GM12878 (cell line): ENCODE data around the gene COMMD7. TPM values are rescaled to one million over a fixed set of nuclear protein-coding genes. Genes with fewer than 3 reads are reported as not detected.

Source experiments
- ATAC-seq: fragments of 200-7000 bp; cut with Tn5 transposase; 3 replicates; pipeline ENCODE4 v1.9.1; 2020; ENCODE audit warnings: mild to moderate bottlenecking, moderate library complexity
- BruUV-seq: library from RNA; stranded (reverse); fragments of 400-500 nt; replicated peaks from 2 replicates; lab custom pipeline; 2021; lab: Mats Ljungman, UMichigan
- CTCF ChIA-PET: fragments of 300-600 bp; sonication (Branson Sonifier 250); formaldehyde crosslinking; extraction: SDS; loops from one replicate; lab custom pipeline; 2021; ENCODE audit warnings: inconsistent platforms; lab: Yijun Ruan, JAX
- POLR2A ChIA-PET: fragments of 350-600 bp; formaldehyde crosslinking; extraction: SDS; loops from one replicate; lab custom pipeline; 2021; ENCODE audit warnings: inconsistent platforms; lab: Charles Lee
- RAD21 ChIA-PET: fragments of 300-600 bp; sonication (Branson Sonifier 250); formaldehyde crosslinking; loops from one replicate; lab custom pipeline; 2023; ENCODE audit warnings: antibody characterized with exemption; ENCODE audit not compliant: unreplicated experiment; lab: Charles Lee
- SMC1A ChIA-PET: fragments of 300-600 bp; sonication (Branson Sonifier 250); formaldehyde crosslinking; loops from one replicate; lab custom pipeline; 2023; ENCODE audit not compliant: unreplicated experiment, uncharacterized antibody; lab: Charles Lee
- DNase-seq: peaks from one replicate; pipeline ENCODE4 v3.0.0-alpha.2; 2011; ENCODE audit warnings: low read depth, low spot score
- FAIRE-seq: peaks from 3 replicates; lab custom pipeline; 2011; peaks lifted over from hg19 to GRCh38; lab: Jason Lieb, UNC
- H2AFZ ChIP-seq: 2 replicates; pipeline ENCODE4 v1.6.0; 2011; ENCODE audit warnings: low read depth, low read length, control low read depth; ENCODE audit not compliant: control insufficient read depth
- H3K27ac ChIP-seq: 2 replicates; pipeline ENCODE4 v1.5.1; 2011; ENCODE audit warnings: control low read depth; ENCODE audit not compliant: control insufficient read depth, insufficient read depth
- H3K27me3 ChIP-seq, 2 experiments: replicated peaks in 1 of 2; 2 replicates each; pipeline versions ENCODE4 v1.6.0 to v1.6.1; 2011; ENCODE audit warnings: low read length in 1 of 2; ENCODE audit not compliant: control insufficient read depth in 2 of 2, insufficient read depth in 2 of 2
- H3K36me3 ChIP-seq, 2 experiments: 2 replicates each; pipeline ENCODE4 v1.5.1; 2011; ENCODE audit warnings: low read length in 1 of 2; ENCODE audit not compliant: control insufficient read depth in 2 of 2, insufficient read depth in 2 of 2
- H3K4me1 ChIP-seq: 2 replicates; pipeline ENCODE4 v1.6.1; 2011; ENCODE audit warnings: mild to moderate bottlenecking, low read length, moderate library complexity, mixed read lengths; ENCODE audit not compliant: control insufficient read depth, insufficient read depth
- H3K4me2 ChIP-seq: 2 replicates; pipeline ENCODE4 v1.6.0; 2011; ENCODE audit warnings: control low read depth; ENCODE audit not compliant: control insufficient read depth, insufficient read depth
- H3K4me3 ChIP-seq: fragments of 200-600 bp; sonication (generic); 2 replicates; pipeline ENCODE4 v1.5.1; 2016
- H3K79me2 ChIP-seq: 2 replicates; pipeline ENCODE4 v1.6.0; 2011; ENCODE audit warnings: low read length; ENCODE audit not compliant: control insufficient read depth, insufficient read depth
- H3K9ac ChIP-seq: 2 replicates; pipeline ENCODE4 v1.8.0; 2011; ENCODE audit warnings: low read length, control low read depth, mixed read lengths; ENCODE audit not compliant: control insufficient read depth, insufficient read depth
- H3K9me3 ChIP-seq: replicated peaks from 3 replicates; pipeline ENCODE4 v1.5.1; 2011; ENCODE audit warnings: mild to moderate bottlenecking, low read length; ENCODE audit not compliant: control insufficient read depth, insufficient read depth
- H4K20me1 ChIP-seq: 2 replicates; pipeline ENCODE4 v1.6.0; 2011; ENCODE audit not compliant: control insufficient read depth, insufficient read depth
- CBFB ChIP-seq: IDR thresholded peaks from 2 replicates; pipeline ENCODE4 v1.6.1; 2016; ENCODE audit warnings: antibody characterized with exemption, low read depth
- MTA3 ChIP-seq: IDR thresholded peaks from 2 replicates; pipeline ENCODE4 v1.6.1; 2012; ENCODE audit warnings: low read length, inconsistent platforms, borderline replicate concordance
- NFYA ChIP-seq: IDR thresholded peaks from 2 replicates; pipeline ENCODE4 v1.6.1; 2011; ENCODE audit warnings: low read depth, mild to moderate bottlenecking, low read length, improper control_type of control experiment, borderline replicate concordance
- RUNX3 ChIP-seq: IDR thresholded peaks from 2 replicates; pipeline ENCODE4 v1.6.1; 2012; ENCODE audit warnings: low read length, inconsistent platforms
- SMARCA5 ChIP-seq: fragments of 450-650 bp; IDR thresholded peaks from 2 replicates; pipeline ENCODE4 v1.6.1; 2017; ENCODE audit warnings: mild to moderate bottlenecking
- ZNF274 ChIP-seq: IDR thresholded peaks from one replicate; pipeline ENCODE4 v1.8.0; 2011; ENCODE audit not compliant: insufficient read length, insufficient read depth
- WGBS: methylation state at CpG from one replicate; pipeline ENCODE4 v1.1.6; 2016; ENCODE audit warnings: low lambda C conversion rate; ENCODE audit not compliant: insufficient replicate concordance, insufficient coverage; ENCODE audit errors: missing lambda C conversion rate; 5-methylcytosine and 5-hydroxymethylcytosine counted together
- in situ Hi-C: fragments of 300-500 bp; cut with MboI; formaldehyde crosslinking; loops from 9 replicates; pipeline ENCODE4 v1.14.3; 2018; ENCODE audit warnings: mixed read lengths
- intact Hi-C: fragments of 100-400 bp; cut with micrococcal nuclease; formaldehyde crosslinking; loops from one replicate; pipeline ENCODE4 v1.14.2; 2022; ENCODE audit not compliant: unreplicated experiment
- polyA plus RNA-seq, 11 experiments: library from polyadenylated mRNA; depleted of rRNA in 4 of 11; unstranded in 6 of 11; stranded (reverse) in 5 of 11; fragments of >200 nt; fragmentation: Nextera tagmentation in 4 of 11; fragmentation: Illumina TruSeq in 1 of 11; extraction: Ambion mirVana in 4 of 11; extraction: Trizol in 1 of 11; gene quantifications; 1 replicate in 1 of 11; 2 replicates in 10 of 11; pipeline versions ENCODE4 v1.2.1 to v1.2.3, GENCODE V29; 2011 to 2016; ENCODE audit warnings: inconsistent platforms in 2 of 11, missing spikeins in 2 of 11, low read depth in 1 of 11
- total RNA-seq, 4 experiments: library from RNA; depleted of rRNA in 3 of 4; stranded (reverse); fragments of >200 nt in 3 of 4; fragmentation: Illumina TruSeq in 1 of 4; extraction: Trizol in 1 of 4; gene quantifications; 2 replicates each; pipeline versions ENCODE4 v1.2.1 to v1.2.3, GENCODE V29; 2013 to 2021
- TF ChIP-seq, protein P1 (sequence below): fragments of 450-650 bp; formaldehyde crosslinking; IDR thresholded peaks from 2 replicates; pipeline ENCODE4 v1.5.0; 2022; ENCODE audit warnings: mild to moderate bottlenecking, missing genetic modification characterization
- TF ChIP-seq, protein P2 (sequence below): fragments of 150-350 bp; IDR thresholded peaks from 2 replicates; pipeline ENCODE4 v1.6.1; 2016; ENCODE audit warnings: low read depth, low read length
- TF ChIP-seq, protein P3 (sequence below): IDR thresholded peaks from 2 replicates; pipeline ENCODE4 v1.6.1; 2011; ENCODE audit warnings: low read depth, mild to moderate bottlenecking, low read length, moderate library complexity, borderline replicate concordance; ENCODE audit errors: extremely low read depth

Gene COMMD7
- total and polyA plus RNA-seq, 10 of the 15 experiments (the other 5 are each of a cell fraction or from before 2014, with no cell fraction given) = 9.1 to 61.0 (median 27.7) TPM

DNA sequence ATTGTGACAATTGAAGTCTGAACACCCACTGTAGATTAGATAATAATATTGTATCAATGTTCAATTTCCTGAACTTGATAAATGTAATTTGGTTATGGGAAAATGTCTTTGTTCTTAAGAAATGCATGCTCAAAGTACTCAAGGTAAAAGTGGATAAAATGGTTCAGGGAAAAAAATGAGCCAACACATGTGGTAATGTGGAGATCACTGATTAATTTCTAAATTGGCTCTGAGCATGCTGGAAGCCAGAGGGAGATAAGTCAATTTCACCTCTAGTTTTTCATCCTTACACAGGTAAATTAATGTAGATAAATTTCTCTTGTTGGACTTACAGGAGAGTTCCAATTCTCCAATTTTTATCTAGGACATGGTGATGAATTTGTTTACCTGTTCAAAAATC, 8.0 kb upstream of the COMMD7 start:
- H3K79me2 ChIP-seq = no peaks in the 10 kb centered on the region
- SMC1A ChIA-PET = no interaction called here

DNA sequence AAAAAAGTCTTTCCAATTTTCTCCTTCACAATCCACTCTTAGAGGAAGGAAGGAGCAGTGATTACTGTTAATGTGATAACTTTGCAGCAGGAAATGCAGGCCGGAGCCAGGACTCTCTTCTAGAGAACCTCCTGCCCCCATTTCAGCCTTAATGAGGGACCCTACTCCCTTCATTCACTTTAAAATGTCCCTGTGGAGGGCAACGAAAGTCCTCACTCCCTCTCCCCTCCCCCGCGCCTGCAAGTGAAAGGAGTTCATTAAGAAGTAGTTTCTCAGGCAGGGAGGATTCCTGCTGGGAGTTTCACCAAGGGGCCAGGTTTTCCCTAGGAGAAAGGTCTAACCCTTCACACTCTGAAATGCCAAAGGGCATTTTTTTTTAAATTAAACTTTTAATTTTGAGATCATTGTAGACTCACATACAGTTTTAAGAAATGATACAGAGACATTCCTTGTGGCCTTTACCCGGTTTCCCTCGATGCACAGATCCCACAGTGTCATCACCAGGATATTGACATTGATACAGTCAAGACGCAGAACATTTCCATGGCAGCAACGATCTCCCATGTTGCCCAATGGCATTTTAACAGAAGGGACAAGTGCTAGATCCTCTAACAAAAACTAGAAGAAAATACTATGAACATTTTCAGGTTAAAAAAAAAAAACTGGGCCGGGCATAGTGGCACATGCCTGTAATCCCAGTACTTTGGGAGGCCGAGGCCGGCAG, 6.8 kb upstream of the COMMD7 start:
- SMC1A ChIA-PET = no interaction called here
- Histone ChIP-seq H3K4me1 (no peaks in the 10 kb centered on the region), H4K20me1 (no peaks in the 10 kb centered on the region), H3K4me3 (no peak overlapping the region), H3K9me3 (no peaks in the 10 kb centered on the region), H3K9ac (no peak overlapping the region), H3K36me3 (no peaks in the 10 kb centered on the region), H3K27me3 (no peaks in the 10 kb centered on the region), H2AFZ (no peak overlapping the region), H3K4me2 (no peak overlapping the region), H3K79me2 (no peaks in the 10 kb centered on the region), H3K27ac (no peak overlapping the region)
- POLR2A ChIA-PET = no interaction called here
- 80% methylated on average over 11 of the region's 11 CpGs for WGBS
- DNase-seq (no peak), ATAC-seq (no peak), FAIRE-seq (no peak)
- no TSS peak for BruUV-seq
- CTCF ChIA-PET = no interaction called here
- RAD21 ChIA-PET = no interaction called here
- intact Hi-C loops (no loop called here), in situ Hi-C loops (no loop called here)
- TF ChIP-seq, protein P1, sequence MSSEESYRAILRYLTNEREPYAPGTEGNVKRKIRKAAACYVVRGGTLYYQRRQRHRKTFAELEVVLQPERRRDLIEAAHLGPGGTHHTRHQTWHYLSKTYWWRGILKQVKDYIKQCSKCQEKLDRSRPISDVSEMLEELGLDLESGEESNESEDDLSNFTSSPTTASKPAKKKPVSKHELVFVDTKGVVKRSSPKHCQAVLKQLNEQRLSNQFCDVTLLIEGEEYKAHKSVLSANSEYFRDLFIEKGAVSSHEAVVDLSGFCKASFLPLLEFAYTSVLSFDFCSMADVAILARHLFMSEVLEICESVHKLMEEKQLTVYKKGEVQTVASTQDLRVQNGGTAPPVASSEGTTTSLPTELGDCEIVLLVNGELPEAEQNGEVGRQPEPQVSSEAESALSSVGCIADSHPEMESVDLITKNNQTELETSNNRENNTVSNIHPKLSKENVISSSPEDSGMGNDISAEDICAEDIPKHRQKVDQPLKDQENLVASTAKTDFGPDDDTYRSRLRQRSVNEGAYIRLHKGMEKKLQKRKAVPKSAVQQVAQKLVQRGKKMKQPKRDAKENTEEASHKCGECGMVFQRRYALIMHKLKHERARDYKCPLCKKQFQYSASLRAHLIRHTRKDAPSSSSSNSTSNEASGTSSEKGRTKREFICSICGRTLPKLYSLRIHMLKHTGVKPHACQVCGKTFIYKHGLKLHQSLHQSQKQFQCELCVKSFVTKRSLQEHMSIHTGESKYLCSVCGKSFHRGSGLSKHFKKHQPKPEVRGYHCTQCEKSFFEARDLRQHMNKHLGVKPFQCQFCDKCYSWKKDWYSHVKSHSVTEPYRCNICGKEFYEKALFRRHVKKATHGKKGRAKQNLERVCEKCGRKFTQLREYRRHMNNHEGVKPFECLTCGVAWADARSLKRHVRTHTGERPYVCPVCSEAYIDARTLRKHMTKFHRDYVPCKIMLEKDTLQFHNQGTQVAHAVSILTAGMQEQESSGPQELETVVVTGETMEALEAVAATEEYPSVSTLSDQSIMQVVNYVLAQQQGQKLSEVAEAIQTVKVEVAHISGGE (CRISPR knock-in tag) = no peak
- TF ChIP-seq MTA3 (no peak), ZNF274 (no peak), CBFB (no peak), NFYA (no peak), RUNX3 (no peak)
- TF ChIP-seq, protein P2, sequence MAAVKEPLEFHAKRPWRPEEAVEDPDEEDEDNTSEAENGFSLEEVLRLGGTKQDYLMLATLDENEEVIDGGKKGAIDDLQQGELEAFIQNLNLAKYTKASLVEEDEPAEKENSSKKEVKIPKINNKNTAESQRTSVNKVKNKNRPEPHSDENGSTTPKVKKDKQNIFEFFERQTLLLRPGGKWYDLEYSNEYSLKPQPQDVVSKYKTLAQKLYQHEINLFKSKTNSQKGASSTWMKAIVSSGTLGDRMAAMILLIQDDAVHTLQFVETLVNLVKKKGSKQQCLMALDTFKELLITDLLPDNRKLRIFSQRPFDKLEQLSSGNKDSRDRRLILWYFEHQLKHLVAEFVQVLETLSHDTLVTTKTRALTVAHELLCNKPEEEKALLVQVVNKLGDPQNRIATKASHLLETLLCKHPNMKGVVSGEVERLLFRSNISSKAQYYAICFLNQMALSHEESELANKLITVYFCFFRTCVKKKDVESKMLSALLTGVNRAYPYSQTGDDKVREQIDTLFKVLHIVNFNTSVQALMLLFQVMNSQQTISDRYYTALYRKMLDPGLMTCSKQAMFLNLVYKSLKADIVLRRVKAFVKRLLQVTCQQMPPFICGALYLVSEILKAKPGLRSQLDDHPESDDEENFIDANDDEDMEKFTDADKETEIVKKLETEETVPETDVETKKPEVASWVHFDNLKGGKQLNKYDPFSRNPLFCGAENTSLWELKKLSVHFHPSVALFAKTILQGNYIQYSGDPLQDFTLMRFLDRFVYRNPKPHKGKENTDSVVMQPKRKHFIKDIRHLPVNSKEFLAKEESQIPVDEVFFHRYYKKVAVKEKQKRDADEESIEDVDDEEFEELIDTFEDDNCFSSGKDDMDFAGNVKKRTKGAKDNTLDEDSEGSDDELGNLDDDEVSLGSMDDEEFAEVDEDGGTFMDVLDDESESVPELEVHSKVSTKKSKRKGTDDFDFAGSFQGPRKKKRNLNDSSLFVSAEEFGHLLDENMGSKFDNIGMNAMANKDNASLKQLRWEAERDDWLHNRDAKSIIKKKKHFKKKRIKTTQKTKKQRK = no peak
- TF ChIP-seq, protein P3, sequence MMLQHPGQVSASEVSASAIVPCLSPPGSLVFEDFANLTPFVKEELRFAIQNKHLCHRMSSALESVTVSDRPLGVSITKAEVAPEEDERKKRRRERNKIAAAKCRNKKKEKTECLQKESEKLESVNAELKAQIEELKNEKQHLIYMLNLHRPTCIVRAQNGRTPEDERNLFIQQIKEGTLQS = no peak

More for the DNA sequence above, 8.0 kb upstream of the COMMD7 start:
- no peak overlapping the region for H3K27ac ChIP-seq
- no TSS peak for BruUV-seq
- no peaks in the 10 kb centered on the region for H3K27me3 ChIP-seq
- no peak overlapping the region for H3K4me2 ChIP-seq
- no peaks in the 10 kb centered on the region for H3K36me3 ChIP-seq
- ChIA-PET RAD21 (no interaction called here), CTCF (no interaction called here), POLR2A (no interaction called here)
- intact Hi-C loops (no loop called here), in situ Hi-C loops (no loop called here)
- no peak for TF ChIP-seq SMARCA5
- ATAC-seq = no peak
- no peaks in the 10 kb centered on the region for H4K20me1 ChIP-seq
- H3K4me3 ChIP-seq = no peak overlapping the region
- H3K9me3 ChIP-seq = no peaks in the 10 kb centered on the region
- FAIRE-seq = no peak
- H3K4me1 ChIP-seq = no peaks in the 10 kb centered on the region
- DNase-seq = no peak
- H2AFZ ChIP-seq = no peak overlapping the region
- no peak overlapping the region for H3K9ac ChIP-seq
